Measurements from ENCODE around the gene TMEM72. TPM values are rescaled to one million over a fixed set of nuclear protein-coding genes. Genes with fewer than 3 reads are reported as not detected.

Gene TMEM72
- total RNA-seq, 1 experiment from 2014 or later: not detected

GRCh38 chr10:44883593-44884331 lies 27.4 kb upstream of the TMEM72 start:
- Histone ChIP-seq H3K4me3 (no peak overlapping the region), H2AFZ (no peak overlapping the region), H3K27ac (no peak overlapping the region), H3K4me2 (no peak overlapping the region), H3K27me3 (ENCODE audit: insufficient read depth, low read depth) (peaks cover 49% of the 10 kb centered on the region), H3K79me2 (ENCODE audit: low read depth) (no peaks in the 10 kb centered on the region), H3K9me2 (ENCODE audit: insufficient read depth) (no peaks in the 10 kb centered on the region), H3K36me3 (ENCODE audit: low read depth) (no peaks in the 10 kb centered on the region), H3K4me1 (replicated peaks; ENCODE audit: insufficient read depth) (no peaks in the 10 kb centered on the region), H3F3A (ENCODE audit: insufficient read depth, low read depth) (no peaks in the 10 kb centered on the region), H3K9me3 (ENCODE audit: insufficient read depth, low read depth) (no peaks in the 10 kb centered on the region), H4K20me1 (ENCODE audit: insufficient read depth) (no peaks in the 10 kb centered on the region; the same call in 1 of the 2 replicates)
- CTCF ChIA-PET: no interaction called here
- BruUV-seq (replicated peaks): no TSS peak
- DNase-seq: no peak
- POLR2A ChIA-PET (ENCODE audit: unreplicated experiment): no interaction called here
- TF ChIP-seq EZH2 (IDR thresholded peaks at IDR 0.05; ENCODE audit: low read depth) (no peak), CTCF (conservative IDR thresholded peaks at IDR 0.05) (no peak)
- intact Hi-C loops (cut with micrococcal nuclease; ENCODE audit: unreplicated experiment): no loop called here

GRCh38 chr10:44885710-44886109 lies 25.4 kb upstream of the TMEM72 start:
- peak in 1 of 2 experiments; percentile 10 for DNase-seq
- no peak overlapping the region for H2AFZ ChIP-seq
- H3K9me3 ChIP-seq (ENCODE audit: insufficient read depth, low read depth): no peaks in the 10 kb centered on the region
- no peaks in the 10 kb centered on the region for H3K79me2 ChIP-seq (ENCODE audit: low read depth)
- ChIA-PET POLR2A (ENCODE audit: unreplicated experiment) (no interaction called here), CTCF (no interaction called here)
- H3K27me3 ChIP-seq (ENCODE audit: insufficient read depth, low read depth): peaks cover 36% of the 10 kb centered on the region
- intact Hi-C loops (cut with micrococcal nuclease; ENCODE audit: unreplicated experiment): no loop called here
- no peaks in the 10 kb centered on the region; the same call in 1 of the 2 replicates for H4K20me1 ChIP-seq (ENCODE audit: insufficient read depth)
- TF ChIP-seq EZH2 (IDR thresholded peaks at IDR 0.05; ENCODE audit: low read depth) (no peak), CTCF (conservative IDR thresholded peaks at IDR 0.05) (no peak)
- no peaks in the 10 kb centered on the region for H3F3A ChIP-seq (ENCODE audit: insufficient read depth, low read depth)
- no TSS peak for BruUV-seq (replicated peaks)
- no peaks in the 10 kb centered on the region for H3K9me2 ChIP-seq (ENCODE audit: insufficient read depth)
- H3K4me2 ChIP-seq: no peak overlapping the region
- no peaks in the 10 kb centered on the region for H3K36me3 ChIP-seq (ENCODE audit: low read depth)
- H3K4me1 ChIP-seq (replicated peaks; ENCODE audit: insufficient read depth): no peaks in the 10 kb centered on the region
- no peak overlapping the region for H3K4me3 ChIP-seq
- no peak overlapping the region for H3K27ac ChIP-seq

GRCh38 chr10:44886966-44887365 lies 24.2 kb upstream of the TMEM72 start:
- no peak overlapping the region for H3K4me2 ChIP-seq
- POLR2A ChIA-PET (ENCODE audit: unreplicated experiment): no interaction called here
- no peak overlapping the region for H3K27ac ChIP-seq
- no peaks in the 10 kb centered on the region for H3K79me2 ChIP-seq (ENCODE audit: low read depth)
- H2AFZ ChIP-seq: no peak overlapping the region
- intact Hi-C loops (cut with micrococcal nuclease; ENCODE audit: unreplicated experiment): no loop called here
- TF ChIP-seq EZH2 (IDR thresholded peaks at IDR 0.05; ENCODE audit: low read depth) (no peak), CTCF (conservative IDR thresholded peaks at IDR 0.05) (no peak)
- no peaks in the 10 kb centered on the region; the same call in 1 of the 2 replicates for H4K20me1 ChIP-seq (ENCODE audit: insufficient read depth)
- no TSS peak for BruUV-seq (replicated peaks)
- no peaks in the 10 kb centered on the region for H3K9me2 ChIP-seq (ENCODE audit: insufficient read depth)
- DNase-seq: no peak
- H3K27me3 ChIP-seq (ENCODE audit: insufficient read depth, low read depth): peaks cover 28% of the 10 kb centered on the region
- H3F3A ChIP-seq (ENCODE audit: insufficient read depth, low read depth): no peaks in the 10 kb centered on the region
- no peaks in the 10 kb centered on the region for H3K36me3 ChIP-seq (ENCODE audit: low read depth)
- no peak overlapping the region for H3K4me3 ChIP-seq
- H3K9me3 ChIP-seq (ENCODE audit: insufficient read depth, low read depth): no peaks in the 10 kb centered on the region
- CTCF ChIA-PET: no interaction called here
- no peaks in the 10 kb centered on the region for H3K4me1 ChIP-seq (replicated peaks; ENCODE audit: insufficient read depth)
